ENCODE results near the gene B3GALT5.

B3GALT5 gene

DNA sequence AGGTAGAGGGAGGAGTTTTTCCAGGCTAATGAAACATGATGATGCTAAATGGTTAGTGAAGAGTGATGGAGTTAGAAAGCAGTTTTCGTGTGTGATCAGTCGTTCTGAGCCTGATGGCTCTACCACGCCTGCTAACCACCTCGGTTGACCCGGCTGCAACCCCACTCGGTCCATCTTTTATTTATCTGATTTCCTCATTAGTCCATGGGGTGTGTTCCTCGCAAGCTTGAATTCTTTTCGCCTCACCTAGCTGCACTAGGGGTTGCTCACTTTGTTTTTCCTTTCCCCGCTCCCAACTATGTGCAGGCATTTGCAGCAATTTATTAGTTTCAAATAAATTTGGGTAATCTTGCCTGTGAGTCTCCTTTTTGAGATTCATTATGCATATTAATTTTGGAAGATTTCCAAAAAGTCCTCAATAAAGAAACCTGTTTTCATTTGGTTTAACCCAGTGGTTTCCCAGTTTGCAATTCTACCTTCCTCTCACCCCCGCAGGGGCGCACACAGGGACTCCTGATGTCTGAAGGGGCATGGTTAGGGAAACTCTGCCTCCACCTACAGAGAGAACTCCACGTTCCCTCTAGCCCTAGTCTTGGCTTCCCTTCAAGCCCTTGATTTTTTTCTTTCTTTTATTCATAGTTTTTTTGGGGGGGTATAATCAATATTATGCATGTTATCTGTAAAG lies 12.6 kb downstream of the B3GALT5 start:
- TF ChIP-seq, protein P1, sequence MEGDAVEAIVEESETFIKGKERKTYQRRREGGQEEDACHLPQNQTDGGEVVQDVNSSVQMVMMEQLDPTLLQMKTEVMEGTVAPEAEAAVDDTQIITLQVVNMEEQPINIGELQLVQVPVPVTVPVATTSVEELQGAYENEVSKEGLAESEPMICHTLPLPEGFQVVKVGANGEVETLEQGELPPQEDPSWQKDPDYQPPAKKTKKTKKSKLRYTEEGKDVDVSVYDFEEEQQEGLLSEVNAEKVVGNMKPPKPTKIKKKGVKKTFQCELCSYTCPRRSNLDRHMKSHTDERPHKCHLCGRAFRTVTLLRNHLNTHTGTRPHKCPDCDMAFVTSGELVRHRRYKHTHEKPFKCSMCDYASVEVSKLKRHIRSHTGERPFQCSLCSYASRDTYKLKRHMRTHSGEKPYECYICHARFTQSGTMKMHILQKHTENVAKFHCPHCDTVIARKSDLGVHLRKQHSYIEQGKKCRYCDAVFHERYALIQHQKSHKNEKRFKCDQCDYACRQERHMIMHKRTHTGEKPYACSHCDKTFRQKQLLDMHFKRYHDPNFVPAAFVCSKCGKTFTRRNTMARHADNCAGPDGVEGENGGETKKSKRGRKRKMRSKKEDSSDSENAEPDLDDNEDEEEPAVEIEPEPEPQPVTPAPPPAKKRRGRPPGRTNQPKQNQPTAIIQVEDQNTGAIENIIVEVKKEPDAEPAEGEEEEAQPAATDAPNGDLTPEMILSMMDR (IDR thresholded peaks at IDR 0.05; ENCODE audit: borderline replicate concordance, extremely low read depth, low read length, poor library complexity, severe bottlenecking): no peak
- TF ChIP-seq EZH2 (IDR thresholded peaks at IDR 0.05; ENCODE audit: borderline replicate concordance, low read depth, low read length, severe bottlenecking): no peak
- no peak for ATAC-seq (ENCODE audit: insufficient read depth, low read depth)

DNA sequence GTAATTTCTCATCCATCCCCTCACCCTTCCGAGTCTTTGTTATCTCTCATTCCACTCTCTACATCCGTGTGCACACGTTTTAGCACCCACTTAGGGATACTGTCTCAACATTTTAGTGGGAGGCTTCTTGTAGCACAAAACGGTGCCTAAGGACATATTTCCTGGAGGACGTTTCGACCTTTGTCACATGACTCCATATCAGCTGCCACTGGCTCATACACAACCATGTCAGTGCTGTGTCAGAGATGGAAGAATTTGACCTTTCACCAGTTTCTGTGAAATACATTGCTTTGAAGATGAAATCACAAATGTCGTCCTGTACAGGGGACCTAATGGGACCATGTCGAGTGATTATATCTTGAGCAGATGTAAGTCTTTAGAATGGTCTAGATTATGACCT lies 15.6 kb downstream of the B3GALT5 start:
- H3K9me3 ChIP-seq (ENCODE audit: insufficient read depth, low read length, severe bottlenecking): peaks cover 5% of the 10 kb centered on the region
- no peak overlapping the region for H3K9ac ChIP-seq (ENCODE audit: low read depth, low read length)
- ATAC-seq (ENCODE audit: insufficient read depth, low read depth): no peak
- H3K4me2 ChIP-seq (ENCODE audit: insufficient read depth, low read length): no peak overlapping the region
- no peaks in the 10 kb centered on the region for H3K79me2 ChIP-seq (ENCODE audit: insufficient read depth, low read length)
- H3K27me3 ChIP-seq (ENCODE audit: insufficient read depth, low read length, poor library complexity): peaks cover 7% of the 10 kb centered on the region
- no peak overlapping the region for H3K27ac ChIP-seq (ENCODE audit: low read length)
- TF ChIP-seq, protein P1 (IDR thresholded peaks at IDR 0.05; ENCODE audit: borderline replicate concordance, extremely low read depth, low read length, poor library complexity, severe bottlenecking): no peak
- no peak for TF ChIP-seq EZH2 (IDR thresholded peaks at IDR 0.05; ENCODE audit: borderline replicate concordance, low read depth, low read length, severe bottlenecking)
- H4K20me1 ChIP-seq (ENCODE audit: insufficient read depth, low read length): no peaks in the 10 kb centered on the region
- no peak for DNase-seq
- H2AFZ ChIP-seq (ENCODE audit: low read depth, low read length): no peak overlapping the region
- no peaks in the 10 kb centered on the region for H3K4me1 ChIP-seq (ENCODE audit: insufficient read depth, low read length)
- no peaks in the 10 kb centered on the region for H3K36me3 ChIP-seq (ENCODE audit: insufficient read depth, low read length)
- H3K4me3 ChIP-seq (ENCODE audit: low read depth in 1 of 2, low read length in 2 of 2): no peak overlapping the region

More for the DNA sequence above, 12.6 kb downstream of the B3GALT5 start:
- Histone ChIP-seq H3K4me1 (ENCODE audit: insufficient read depth, low read length) (no peaks in the 10 kb centered on the region), H3K27ac (ENCODE audit: low read length) (no peak overlapping the region), H3K27me3 (ENCODE audit: insufficient read depth, low read length, poor library complexity) (peaks cover 10% of the 10 kb centered on the region), H3K9me3 (ENCODE audit: insufficient read depth, low read length, severe bottlenecking) (peaks cover 5% of the 10 kb centered on the region), H3K9ac (ENCODE audit: low read depth, low read length) (no peak overlapping the region), H4K20me1 (ENCODE audit: insufficient read depth, low read length) (no peaks in the 10 kb centered on the region), H3K36me3 (ENCODE audit: insufficient read depth, low read length) (no peaks in the 10 kb centered on the region), H2AFZ (ENCODE audit: low read depth, low read length) (no peak overlapping the region), H3K4me3 (ENCODE audit: low read depth in 1 of 2, low read length in 2 of 2) (no peak overlapping the region), H3K79me2 (ENCODE audit: insufficient read depth, low read length) (no peaks in the 10 kb centered on the region), H3K4me2 (ENCODE audit: insufficient read depth, low read length) (no peak overlapping the region)
- no peak for DNase-seq

DNA sequence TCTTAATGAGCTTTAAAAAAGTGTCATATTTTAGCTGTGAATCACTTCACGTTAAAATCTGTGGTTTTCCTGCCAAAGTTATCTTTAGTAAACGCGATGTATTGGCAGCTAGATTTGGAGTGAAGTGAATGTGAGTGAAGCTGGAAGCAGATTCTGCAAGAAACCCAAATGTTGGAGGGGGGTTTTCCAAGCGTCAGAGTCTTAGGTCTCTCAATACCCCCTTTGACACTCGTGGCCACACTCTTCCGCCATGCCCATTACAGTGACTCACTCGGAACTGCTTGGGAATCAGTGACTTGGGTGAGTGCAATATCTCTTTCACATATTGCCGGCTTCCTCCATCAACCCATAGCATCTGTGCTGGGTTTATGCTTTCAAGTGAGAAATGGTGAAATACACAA lies 17.5 kb downstream of the B3GALT5 start:
- no peak overlapping the region for H3K27ac ChIP-seq (ENCODE audit: low read length)
- H4K20me1 ChIP-seq (ENCODE audit: insufficient read depth, low read length): no peaks in the 10 kb centered on the region
- no peak for DNase-seq
- H3K4me1 ChIP-seq (ENCODE audit: insufficient read depth, low read length): no peaks in the 10 kb centered on the region
- H3K9me3 ChIP-seq (ENCODE audit: insufficient read depth, low read length, severe bottlenecking): no peaks in the 10 kb centered on the region
- no peaks in the 10 kb centered on the region for H3K36me3 ChIP-seq (ENCODE audit: insufficient read depth, low read length)
- no peaks in the 10 kb centered on the region for H3K79me2 ChIP-seq (ENCODE audit: insufficient read depth, low read length)
- no peak for TF ChIP-seq EZH2 (IDR thresholded peaks at IDR 0.05; ENCODE audit: borderline replicate concordance, low read depth, low read length, severe bottlenecking)
- TF ChIP-seq, protein P1 (IDR thresholded peaks at IDR 0.05; ENCODE audit: borderline replicate concordance, extremely low read depth, low read length, poor library complexity, severe bottlenecking): no peak
- H3K4me3 ChIP-seq (ENCODE audit: low read depth in 1 of 2, low read length in 2 of 2): no peak overlapping the region
- H3K4me2 ChIP-seq (ENCODE audit: insufficient read depth, low read length): no peak overlapping the region
- no peak overlapping the region for H2AFZ ChIP-seq (ENCODE audit: low read depth, low read length)
- no peak for ATAC-seq (ENCODE audit: insufficient read depth, low read depth)
- H3K9ac ChIP-seq (ENCODE audit: low read depth, low read length): no peak overlapping the region
- H3K27me3 ChIP-seq (ENCODE audit: insufficient read depth, low read length, poor library complexity): peaks cover 7% of the 10 kb centered on the region

Measured in DND-41 (cell line).